Epithelial cell of esophagus (primary cell): ENCODE measurements around the gene ACTN1.

ENCODE experiments used
- DNase-seq: peaks from one replicate; pipeline ENCODE4 v3.0.0; 2010; ENCODE audit warnings: low read depth
- H3K4me3 ChIP-seq: 2 replicates; pipeline ENCODE4 v1.5.1; 2011; ENCODE audit warnings: mild to moderate bottlenecking, low read length, control low read depth
- TF ChIP-seq, protein P1 (sequence below): IDR thresholded peaks from 2 replicates; pipeline ENCODE4 v1.5.1; 2011; ENCODE audit warnings: low read depth, mild to moderate bottlenecking, low read length, control low read depth, inconsistent platforms; ENCODE audit not compliant: insufficient read depth; ENCODE audit errors: missing control alignments

Gene ACTN1

GRCh38 chr14:68840454-68840853 lies 138.6 kb downstream of the ACTN1 start:
- TF ChIP-seq, protein P1, sequence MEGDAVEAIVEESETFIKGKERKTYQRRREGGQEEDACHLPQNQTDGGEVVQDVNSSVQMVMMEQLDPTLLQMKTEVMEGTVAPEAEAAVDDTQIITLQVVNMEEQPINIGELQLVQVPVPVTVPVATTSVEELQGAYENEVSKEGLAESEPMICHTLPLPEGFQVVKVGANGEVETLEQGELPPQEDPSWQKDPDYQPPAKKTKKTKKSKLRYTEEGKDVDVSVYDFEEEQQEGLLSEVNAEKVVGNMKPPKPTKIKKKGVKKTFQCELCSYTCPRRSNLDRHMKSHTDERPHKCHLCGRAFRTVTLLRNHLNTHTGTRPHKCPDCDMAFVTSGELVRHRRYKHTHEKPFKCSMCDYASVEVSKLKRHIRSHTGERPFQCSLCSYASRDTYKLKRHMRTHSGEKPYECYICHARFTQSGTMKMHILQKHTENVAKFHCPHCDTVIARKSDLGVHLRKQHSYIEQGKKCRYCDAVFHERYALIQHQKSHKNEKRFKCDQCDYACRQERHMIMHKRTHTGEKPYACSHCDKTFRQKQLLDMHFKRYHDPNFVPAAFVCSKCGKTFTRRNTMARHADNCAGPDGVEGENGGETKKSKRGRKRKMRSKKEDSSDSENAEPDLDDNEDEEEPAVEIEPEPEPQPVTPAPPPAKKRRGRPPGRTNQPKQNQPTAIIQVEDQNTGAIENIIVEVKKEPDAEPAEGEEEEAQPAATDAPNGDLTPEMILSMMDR, result no peak
- H3K4me3 ChIP-seq, result no peak overlapping the region
- DNase-seq, result no peak

GRCh38 chr14:68836082-68836481 lies 143.0 kb downstream of the ACTN1 start:
- TF ChIP-seq, protein P1, result no peak
- DNase-seq, result no peak
- no peak overlapping the region for H3K4me3 ChIP-seq

GRCh38 chr14:68834816-68835215 lies 144.3 kb downstream of the ACTN1 start:
- TF ChIP-seq, protein P1, result no peak
- DNase-seq, result no peak
- no peak overlapping the region for H3K4me3 ChIP-seq

- TF ChIP-seq, protein P1, result no peak
- DNase-seq, result no peak
- H3K4me3 ChIP-seq, result no peak overlapping the region
These were observed 150.4 kb downstream of the ACTN1 start for GRCh38 chr14:68828698-68829097.

DNA sequence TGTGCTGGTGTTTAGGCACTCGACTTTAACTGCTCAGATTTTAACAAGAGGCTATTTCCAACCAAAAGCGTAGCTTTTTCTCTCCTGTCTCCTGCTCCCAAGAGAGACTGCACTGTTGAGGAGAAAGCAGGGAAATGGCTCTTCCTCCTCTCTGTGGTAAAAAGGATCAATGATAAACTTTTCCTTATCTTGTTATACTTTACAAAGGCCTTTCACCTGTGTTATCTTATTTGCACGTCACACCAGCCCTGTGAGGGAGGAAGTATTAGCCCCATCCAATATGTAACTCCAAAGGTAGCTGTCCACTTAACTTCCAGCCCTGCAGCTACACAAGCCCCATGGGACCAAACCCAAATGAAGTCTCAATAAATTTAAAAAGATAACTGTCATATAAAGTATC lies 153.4 kb downstream of the ACTN1 start:
- no peak for DNase-seq
- no peak overlapping the region for H3K4me3 ChIP-seq
- TF ChIP-seq, protein P1, result no peak

GRCh38 chr14:68824517-68825347 lies 154.4 kb downstream of the ACTN1 start:
- TF ChIP-seq, protein P1, result peak; percentile 94
- DNase-seq, result peak; percentile 75
- H3K4me3 ChIP-seq, result no peak overlapping the region

DNA sequence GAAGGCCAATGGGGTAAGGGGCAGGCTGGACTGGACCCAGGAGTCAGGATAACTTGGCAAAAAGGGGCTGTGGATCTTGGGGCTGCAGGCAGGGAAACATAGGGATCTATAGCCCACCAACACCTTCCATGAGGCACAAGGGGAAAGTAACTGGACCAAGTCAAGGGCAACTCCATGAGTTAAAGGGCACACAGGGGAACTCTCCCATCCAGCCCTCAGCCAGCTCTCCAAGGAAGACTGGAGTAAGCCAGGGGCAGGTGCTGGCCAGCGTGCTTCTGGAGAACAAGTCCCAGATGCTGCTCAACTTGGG lies 154.9 kb downstream of the ACTN1 start:
- TF ChIP-seq, protein P1, result no peak
- DNase-seq, result no peak

More for the DNA sequence above, 154.9 kb downstream of the ACTN1 start:
- no peak overlapping the region for H3K4me3 ChIP-seq
